Fibroblast of lung (primary cell): Measurements from ENCODE around the gene APOBEC3B. TPM values are rescaled to one million over a fixed set of nuclear protein-coding genes. Genes with fewer than 3 reads are reported as not detected.
"Not testable (repeated sequence)": the region's sequence is repeated elsewhere in the genome, so short reads cannot be mapped to it uniquely, and the experiment has no call there.

Experiments
- DNase-seq, 2 donors: peaks; one replicate each; pipeline versions ENCODE4 v3.0.0 to v3.0.0-alpha.2; 2010; ENCODE audit warnings: low read depth in 2 of 2
- H2AFZ ChIP-seq: 2 replicates; pipeline ENCODE4 v1.5.1; 2012; ENCODE audit warnings: low read length, control low read depth, inconsistent platforms
- H3K27ac ChIP-seq: 2 replicates; pipeline ENCODE4 v1.5.1; 2011; ENCODE audit warnings: low read length, control low read depth; ENCODE audit not compliant: insufficient read depth
- H3K27me3 ChIP-seq: 2 replicates; pipeline ENCODE4 v1.5.1; 2011; ENCODE audit warnings: mild to moderate bottlenecking, low read length; ENCODE audit not compliant: control insufficient read depth, insufficient read depth
- H3K36me3 ChIP-seq: 2 replicates; pipeline ENCODE4 v1.5.1; 2011; ENCODE audit warnings: low read length; ENCODE audit not compliant: control insufficient read depth, insufficient read depth
- H3K4me1 ChIP-seq: 2 replicates; pipeline ENCODE4 v1.5.1; 2011; ENCODE audit warnings: low read length; ENCODE audit not compliant: control insufficient read depth, insufficient read depth; ENCODE audit errors: extremely low read depth
- H3K4me2 ChIP-seq: 2 replicates; pipeline ENCODE4 v1.5.1; 2011; ENCODE audit warnings: low read length, control low read depth; ENCODE audit not compliant: insufficient read depth; ENCODE audit errors: extremely low read depth
- H3K4me3 ChIP-seq, 4 experiments: fragments of 200-600 bp in 1 of 4; sonication (generic) in 1 of 4; replicated peaks in 1 of 4; 2 replicates each; pipeline ENCODE4 v1.5.1; 2011 to 2016; ENCODE audit warnings: low read length in 4 of 4, low read depth in 3 of 4, mild to moderate bottlenecking in 3 of 4, control low read depth in 2 of 4, inconsistent platforms in 1 of 4, mixed read lengths in 1 of 4; ENCODE audit not compliant: insufficient read depth in 1 of 4; ENCODE audit errors: control extremely low read depth in 1 of 4
- H3K79me2 ChIP-seq: 2 replicates; pipeline ENCODE4 v1.5.1; 2012; ENCODE audit warnings: mild to moderate bottlenecking, low read length, inconsistent platforms; ENCODE audit not compliant: control insufficient read depth, insufficient read depth
- H3K9ac ChIP-seq: 2 replicates; pipeline ENCODE4 v1.5.1; 2011; ENCODE audit warnings: mild to moderate bottlenecking, low read length, control low read depth; ENCODE audit not compliant: insufficient read depth
- H3K9me3 ChIP-seq: 2 replicates; pipeline ENCODE4 v1.5.1; 2012; ENCODE audit warnings: low read depth, low read length; ENCODE audit not compliant: control insufficient read depth, insufficient read depth
- H4K20me1 ChIP-seq: 2 replicates; pipeline ENCODE4 v1.5.1; 2011; ENCODE audit warnings: low read length; ENCODE audit not compliant: control insufficient read depth, insufficient read depth; ENCODE audit errors: extremely low read depth
- CTCF ChIP-seq, 2 donors: IDR thresholded peaks in 1 of 2; conservative IDR thresholded peaks in 1 of 2; 1 replicate in 1 of 2; 2 replicates in 1 of 2; pipeline ENCODE4 v1.5.1; 2011 to 2012; ENCODE audit warnings: low read length in 2 of 2, control low read depth in 1 of 2, inconsistent platforms in 1 of 2, low read depth in 1 of 2, mild to moderate bottlenecking in 1 of 2
- EZH2 ChIP-seq: IDR thresholded peaks from 2 replicates; pipeline ENCODE4 v1.5.1; 2012; ENCODE audit warnings: low read length, control low read depth, mild to moderate bottlenecking; ENCODE audit errors: missing control alignments
- polyA plus RNA-seq, 2 donors: library from polyadenylated mRNA; depleted of rRNA in 1 of 2; stranded (reverse) in 1 of 2; unstranded in 1 of 2; fragments of >200 nt; gene quantifications; 2 replicates each; pipeline ENCODE4 v1.2.1, GENCODE V29; 2011 to 2012; ENCODE audit warnings: missing spikeins in 1 of 2
- total RNA-seq: library from RNA; depleted of rRNA; stranded (reverse); fragments of >200 nt; gene quantifications from 2 replicates; pipeline ENCODE4 v1.2.1, GENCODE V29; 2014

Gene APOBEC3B
- total and polyA plus RNA-seq, 2 donors (not counting 1 experiment from before 2014, with no cell fraction given) = 2.3 to 10.3 TPM

DNA sequence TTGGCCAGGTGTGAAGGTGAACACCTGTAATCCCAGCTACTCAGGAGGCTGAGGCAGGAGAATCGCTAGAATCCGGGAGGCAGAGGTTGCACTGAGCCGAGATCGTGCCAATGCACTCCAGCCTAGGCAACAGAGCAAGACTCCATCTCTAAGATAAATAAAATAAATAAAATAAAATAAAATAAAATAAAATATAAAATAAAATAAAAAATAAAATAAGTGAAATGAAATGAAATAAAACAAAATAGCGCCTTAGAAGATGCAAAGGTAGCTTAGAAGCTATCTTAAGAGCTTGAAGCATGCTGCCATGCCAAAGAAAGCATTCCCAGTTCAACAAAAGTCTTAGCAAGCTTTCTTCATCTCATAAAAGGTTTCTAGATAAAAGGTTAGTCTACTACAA lies 25.0 kb downstream of the APOBEC3B start:
- Histone ChIP-seq H3K9me3 (no peaks in the 10 kb centered on the region), H3K4me1 (peaks cover 2% of the 10 kb centered on the region), H3K36me3 (no peaks in the 10 kb centered on the region), H3K9ac (no peak overlapping the region), H3K79me2 (no peaks in the 10 kb centered on the region), H3K27ac (no peak overlapping the region), H3K4me2 (no peak overlapping the region), H4K20me1 (no peaks in the 10 kb centered on the region), H3K27me3 (no peaks in the 10 kb centered on the region), H2AFZ (no peak overlapping the region), H3K4me3 (no peak overlapping the region)
- TF ChIP-seq EZH2 (no peak), CTCF (conservative IDR thresholded peaks at IDR 0.05 in 1 of 2, IDR thresholded peaks at IDR 0.05 in 1 of 2; ENCODE audit: low read depth in 1 of 2, low read length in 2 of 2) (no peak)
- no peak for DNase-seq

DNA sequence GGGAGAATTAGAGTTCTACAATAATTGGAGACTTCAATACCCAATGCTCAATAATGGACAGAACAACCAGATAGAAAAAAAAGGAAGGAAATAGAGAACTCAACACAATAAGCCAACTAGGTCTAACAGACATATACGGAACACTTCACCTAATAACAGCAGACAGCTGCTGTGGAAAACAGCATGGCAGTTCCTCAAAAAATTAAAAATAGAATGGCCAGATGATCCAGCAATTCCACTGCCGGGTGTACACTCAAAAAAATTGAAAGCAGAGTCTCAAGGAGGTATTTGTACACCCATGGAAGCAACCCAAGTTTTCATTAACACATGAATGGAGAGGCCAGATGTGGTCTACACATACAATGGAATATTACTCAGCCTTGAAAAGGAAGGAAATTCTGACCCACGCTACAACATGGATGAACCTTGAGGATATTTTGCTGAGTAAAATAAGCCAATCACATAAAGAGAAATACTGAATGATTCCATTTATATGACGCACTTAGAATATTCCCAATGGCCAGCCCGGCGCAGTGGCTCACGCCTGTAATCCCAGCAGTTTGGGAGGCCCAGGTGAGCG lies 26.2 kb downstream of the APOBEC3B start:
- not testable (repeated sequence) for H3K79me2 ChIP-seq, H3K9ac ChIP-seq, H3K4me2 ChIP-seq, H3K4me3 ChIP-seq, DNase-seq, H3K4me1 ChIP-seq, H3K9me3 ChIP-seq, H4K20me1 ChIP-seq, H3K27ac ChIP-seq, H3K27me3 ChIP-seq, H3K36me3 ChIP-seq, H2AFZ ChIP-seq

DNA sequence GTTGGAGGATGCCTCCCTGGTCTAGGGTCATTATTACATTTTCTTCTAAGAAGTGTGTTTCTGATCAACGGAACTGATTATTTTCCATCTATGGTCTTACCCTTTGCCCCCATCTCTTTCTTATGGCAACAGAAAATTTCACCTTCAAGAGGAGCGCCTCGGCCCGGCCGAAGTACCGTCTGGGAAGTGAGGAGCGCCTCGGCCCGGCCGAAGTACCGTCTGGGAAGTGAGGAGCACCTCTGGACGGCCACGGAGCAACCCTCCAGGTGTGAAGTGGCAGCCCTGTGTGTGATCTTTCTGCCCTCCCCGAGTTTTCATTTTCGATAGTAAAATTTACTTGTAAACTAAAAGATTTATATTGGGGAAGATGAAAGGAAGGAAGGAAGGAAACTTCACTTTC lies 28.8 kb downstream of the APOBEC3B start:
- Histone ChIP-seq H3K27ac (no peak overlapping the region), H3K36me3 (no peaks in the 10 kb centered on the region), H4K20me1 (no peaks in the 10 kb centered on the region), H3K27me3 (no peaks in the 10 kb centered on the region), H2AFZ (no peak overlapping the region), H3K4me2 (no peak overlapping the region), H3K79me2 (peaks cover 8% of the 10 kb centered on the region), H3K9me3 (no peaks in the 10 kb centered on the region), H3K9ac (no peak overlapping the region), H3K4me1 (peaks cover 4% of the 10 kb centered on the region), H3K4me3 (no peak overlapping the region)
- DNase-seq = no peak
- no peak for TF ChIP-seq EZH2
- TF ChIP-seq CTCF (conservative IDR thresholded peaks at IDR 0.05 in 1 of 2, IDR thresholded peaks at IDR 0.05 in 1 of 2; ENCODE audit: low read depth in 1 of 2, low read length in 2 of 2) = no peak
